Glomerular visceral epithelial cell (primary cell): ENCODE data around the gene CPVL.
"Not testable (repeated sequence)": the region's sequence is repeated elsewhere in the genome, so short reads cannot be mapped to it uniquely, and the experiment has no call there.

Source experiments
- DNase-seq: peaks from one replicate; pipeline ENCODE4 v3.0.0-alpha.2; 2016; ENCODE audit errors: extremely low spot score

CPVL gene

GRCh38 chr7:29120955-29121354, 25.4 kb downstream of the CPVL start:
- DNase-seq, result no peak

GRCh38 chr7:29119538-29119937, 26.8 kb downstream of the CPVL start:
- no peak for DNase-seq

DNA sequence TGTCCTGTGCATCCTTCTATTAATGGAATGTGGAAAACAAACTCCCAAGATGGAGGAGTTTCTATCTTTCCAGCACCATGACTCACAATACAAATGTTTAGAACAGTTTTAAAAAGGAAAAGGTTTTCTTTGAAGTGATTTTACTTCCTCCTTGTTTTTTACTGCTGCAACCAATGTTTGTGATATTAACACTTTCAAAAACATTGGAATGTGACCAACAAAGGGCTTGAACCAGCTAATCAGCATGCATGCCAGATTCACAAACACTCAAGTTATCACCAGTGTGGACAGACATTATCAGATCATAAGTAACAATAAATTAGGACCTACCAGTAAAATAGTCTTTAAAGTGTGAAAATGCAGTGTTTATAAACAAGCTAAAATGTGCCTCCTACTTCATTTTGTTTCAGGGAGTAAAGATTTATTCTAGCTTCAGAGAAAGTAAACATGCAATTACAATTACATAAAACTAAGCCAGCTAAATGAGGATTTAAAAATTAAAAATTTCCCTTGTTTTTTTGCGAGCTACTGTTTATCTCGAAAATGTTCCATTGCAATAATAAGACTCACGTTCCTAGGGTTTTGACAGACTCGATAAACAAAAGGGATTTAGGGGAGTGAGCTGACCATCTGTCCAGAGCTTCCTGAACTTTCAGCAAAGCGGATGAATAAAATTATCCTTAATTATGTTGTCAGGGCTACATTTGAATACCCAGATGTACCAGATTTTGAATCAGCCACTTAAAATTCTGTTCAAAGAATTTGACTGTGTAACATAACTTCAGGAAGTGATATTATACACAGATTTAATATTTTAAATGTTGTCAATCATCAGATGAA, 29.8 kb downstream of the CPVL start:
- DNase-seq, result no peak

- no peak for DNase-seq
These were observed 30.6 kb downstream of the CPVL start for GRCh38 chr7:29115753-29116152.

GRCh38 chr7:29115130-29115687, 31.1 kb downstream of the CPVL start:
- DNase-seq, result no peak

DNA sequence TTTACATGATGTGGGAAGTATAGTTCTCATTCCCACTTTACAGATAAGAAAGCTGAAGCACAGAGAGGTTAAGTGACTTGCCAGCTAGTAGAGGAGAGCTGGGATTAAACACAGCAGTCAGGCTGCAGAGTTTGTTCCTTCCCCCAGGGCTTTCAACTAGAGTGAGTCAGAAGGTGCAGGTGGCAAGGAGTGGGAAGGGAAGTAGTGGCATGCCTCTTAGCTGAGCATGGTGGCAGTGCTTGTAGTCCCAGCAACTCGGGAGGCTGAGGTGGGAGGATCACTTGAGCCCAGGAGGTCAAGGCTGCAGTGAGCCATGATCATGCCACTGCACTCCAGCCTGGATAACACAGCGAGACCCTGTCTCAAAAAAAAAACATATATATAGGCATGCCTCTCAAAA, 32.1 kb downstream of the CPVL start:
- not testable (repeated sequence) for DNase-seq

DNA sequence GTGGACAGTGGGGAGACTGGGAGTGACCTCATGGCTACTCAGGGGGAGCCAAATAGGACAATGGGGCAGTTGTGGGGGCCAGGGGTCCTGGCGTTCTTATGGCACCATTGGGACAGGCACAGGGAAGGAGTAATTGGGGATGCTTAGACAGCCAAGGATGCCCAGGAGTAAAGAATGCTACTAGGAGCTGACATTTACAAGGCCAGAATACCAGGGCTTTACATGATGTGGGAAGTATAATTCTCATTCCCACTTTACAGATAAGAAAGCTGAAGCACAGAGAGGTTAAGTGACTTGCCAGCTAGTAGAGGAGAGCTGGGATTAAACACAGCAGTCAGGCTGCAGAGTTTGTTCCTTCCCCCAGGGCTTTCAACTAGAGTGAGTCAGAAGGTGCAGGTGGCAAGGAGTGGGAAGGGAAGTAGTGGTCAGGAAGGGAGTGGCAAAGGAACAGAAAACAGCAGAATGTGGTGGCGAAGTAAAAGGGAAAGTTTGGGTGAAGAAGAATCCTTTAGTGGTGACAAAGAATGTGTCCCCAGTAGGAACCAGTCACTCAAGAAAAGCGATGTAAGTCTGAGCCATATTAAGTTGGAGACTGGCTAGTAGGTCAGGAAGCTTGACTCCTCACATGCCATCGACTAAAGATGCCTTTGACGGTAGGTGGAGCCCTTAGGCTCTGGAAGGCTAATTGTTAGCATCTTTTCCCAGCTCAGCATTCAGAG, 32.8 kb downstream of the CPVL start:
- no peak for DNase-seq

DNA sequence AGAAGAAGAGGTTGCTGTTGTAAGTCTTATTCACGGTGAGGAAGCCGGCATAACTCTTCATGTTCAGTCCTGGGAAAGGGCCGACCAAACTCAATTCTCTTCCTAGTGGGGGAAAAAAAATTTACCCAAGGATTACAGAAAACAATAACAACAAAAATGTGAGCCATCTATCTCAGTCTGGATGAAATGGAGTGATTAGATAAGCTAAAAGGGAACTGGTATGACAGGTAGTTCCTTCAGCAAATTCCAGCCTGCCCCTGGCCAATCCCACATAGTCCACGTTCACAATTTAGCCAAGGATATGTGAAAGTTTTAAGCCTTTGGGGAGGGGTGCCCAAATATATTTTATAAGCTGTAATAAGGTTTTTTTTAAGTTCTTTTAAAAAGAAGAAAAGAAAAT, 33.6 kb downstream of the CPVL start:
- no peak for DNase-seq

DNA sequence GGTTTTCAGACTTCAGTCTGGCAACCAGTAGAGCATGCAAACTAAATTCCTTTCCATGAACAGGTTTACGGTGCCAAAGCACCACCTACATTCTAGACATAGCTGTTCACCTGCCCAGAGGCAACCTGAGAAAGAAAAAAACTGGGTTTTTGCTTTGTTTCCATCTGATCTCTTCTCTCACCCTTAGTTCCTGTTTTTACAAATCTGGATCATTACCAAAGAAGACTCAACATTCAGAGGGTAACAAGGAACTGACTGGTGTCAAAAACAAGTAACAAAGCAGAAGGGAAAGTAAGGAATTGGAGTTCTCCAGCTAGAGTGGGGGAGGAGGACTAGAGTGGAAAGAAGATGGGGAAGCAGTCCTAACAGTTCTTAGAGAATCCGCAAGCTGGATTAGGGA, 36.4 kb downstream of the CPVL start:
- no peak for DNase-seq

- DNase-seq, result no peak
These were observed 37.0 kb downstream of the CPVL start for GRCh38 chr7:29109358-29109757.

- no peak for DNase-seq
These were observed 39.3 kb downstream of the CPVL start for GRCh38 chr7:29107056-29107455.

- no peak for DNase-seq
These were observed 39.7 kb downstream of the CPVL start for GRCh38 chr7:29106669-29106988.

GRCh38 chr7:29105752-29106668, 40.3 kb downstream of the CPVL start:
- DNase-seq, result peak; percentile 29

DNA sequence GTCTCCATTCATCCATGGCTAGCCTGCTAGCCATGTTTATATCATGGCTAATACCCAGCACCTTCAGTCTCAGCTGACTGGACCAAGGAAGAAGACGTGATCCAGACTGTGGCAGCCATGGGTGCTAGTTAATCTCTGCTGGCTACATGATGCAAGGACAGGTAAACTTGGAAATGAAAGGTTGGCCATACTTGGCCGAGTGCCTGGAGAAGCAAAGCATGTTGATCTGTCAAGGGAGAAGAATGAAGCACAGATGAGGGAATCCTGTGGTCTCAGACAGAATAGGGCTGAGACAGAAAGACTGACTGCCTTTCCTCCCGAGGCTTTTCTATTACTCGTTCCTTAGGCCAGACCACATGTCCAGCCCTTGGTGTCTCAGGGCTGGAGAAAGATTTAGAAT, 41.1 kb downstream of the CPVL start:
- DNase-seq, result no peak

DNA sequence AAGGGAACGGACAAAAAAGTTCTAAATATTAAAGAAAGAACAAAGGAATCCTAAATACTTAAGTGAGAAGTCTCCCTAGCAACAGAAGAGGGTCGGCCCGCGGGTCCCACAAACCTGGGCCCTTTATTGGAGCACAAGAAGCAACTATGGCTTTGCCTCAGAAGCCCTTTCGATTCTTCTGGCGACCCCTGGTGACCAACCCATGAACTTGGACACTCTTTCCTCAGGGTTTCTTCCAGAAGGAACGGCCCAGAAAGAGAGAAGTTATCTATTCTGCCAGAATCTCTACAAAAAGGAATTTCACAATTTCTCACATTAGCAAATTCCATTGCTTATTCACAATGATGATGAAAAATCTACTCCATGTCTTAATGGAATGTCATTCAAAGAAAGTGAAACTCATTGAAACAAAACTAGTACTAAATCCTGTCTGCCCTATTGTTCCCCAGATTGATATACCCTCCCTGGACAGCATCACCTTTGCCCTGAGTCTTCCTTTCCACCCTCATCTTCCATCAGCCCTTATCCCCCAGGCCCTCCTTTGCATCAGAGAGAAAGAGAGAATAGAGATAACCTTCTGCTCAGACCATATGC, 43.7 kb downstream of the CPVL start:
- peak; percentile 30 for DNase-seq

DNA sequence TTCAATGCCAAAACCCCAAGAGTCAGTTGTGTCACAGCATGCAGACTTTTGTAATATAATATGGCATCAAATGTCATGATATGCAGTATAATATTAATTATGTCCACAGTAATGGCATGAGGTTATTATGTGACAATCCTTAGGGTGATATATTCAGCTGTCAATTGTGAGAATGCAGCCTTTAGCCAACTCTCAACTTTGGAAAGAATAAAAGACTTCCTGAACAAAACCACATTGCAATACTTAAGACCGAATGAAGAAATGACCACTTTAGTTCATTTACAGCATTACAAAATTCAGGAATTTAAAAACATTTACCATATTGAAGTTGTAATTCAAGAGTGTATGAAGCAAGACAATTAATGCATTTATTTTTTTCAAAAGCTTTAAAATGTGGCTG, 45.4 kb downstream of the CPVL start:
- no peak for DNase-seq

DNA sequence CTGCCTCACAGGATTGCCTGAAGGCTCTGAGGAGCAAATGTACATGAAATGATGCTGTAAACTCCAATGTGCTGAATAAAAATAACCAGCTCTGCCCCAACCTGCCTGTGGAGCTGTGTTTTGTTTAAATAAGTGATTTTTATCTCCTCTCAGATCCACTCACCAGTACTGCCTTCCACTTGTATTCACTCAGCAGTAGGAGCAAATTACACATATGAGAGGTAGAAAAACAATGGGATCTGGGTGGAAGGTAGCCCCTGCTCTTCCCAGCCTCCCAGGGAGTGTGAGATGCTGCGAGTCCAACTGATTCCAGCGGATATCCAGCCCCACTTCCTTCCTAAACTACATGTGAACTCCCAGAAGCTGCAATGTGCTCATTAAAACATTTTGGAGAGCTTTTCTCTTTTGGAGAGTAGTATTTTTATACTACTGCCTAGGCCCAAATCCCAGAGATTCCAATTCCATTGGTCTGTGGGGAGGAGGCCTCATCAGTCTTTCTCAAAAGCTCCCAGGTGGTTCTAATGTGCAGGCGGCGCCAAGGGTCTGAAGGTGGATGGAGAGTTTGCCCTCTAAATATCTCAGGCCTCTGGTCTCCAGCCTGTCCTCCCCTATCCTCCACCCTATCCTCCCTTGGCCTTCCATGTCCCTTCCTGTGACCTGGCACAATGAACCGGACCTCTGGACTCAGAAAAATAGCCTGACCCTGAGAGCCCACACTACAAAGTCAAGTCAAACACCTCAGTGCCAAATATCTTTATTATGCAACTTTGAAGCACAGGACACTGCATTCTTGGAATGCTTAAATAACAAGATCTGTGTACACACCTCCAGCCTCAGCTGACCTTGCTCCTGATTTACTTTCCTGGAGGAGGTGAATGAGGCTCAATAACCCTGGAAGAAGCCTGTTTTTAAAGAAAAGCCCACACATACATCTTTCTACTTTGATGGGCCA, 46.2 kb downstream of the CPVL start:
- DNase-seq, result no peak

DNA sequence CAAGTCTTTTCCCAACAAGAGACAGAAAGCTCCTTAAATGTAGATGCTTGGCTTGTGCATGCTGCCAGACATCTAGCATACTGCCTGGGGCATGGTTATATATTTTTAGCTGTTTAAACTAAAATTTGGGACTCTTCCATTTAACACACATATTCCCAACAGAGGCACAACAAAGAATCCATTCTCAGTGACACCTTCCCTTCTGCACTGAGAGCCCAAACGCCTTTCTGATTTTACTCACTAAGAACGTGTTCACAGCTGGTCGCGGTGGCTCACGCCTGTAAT, 49.9 kb downstream of the CPVL start:
- no peak for DNase-seq

DNA sequence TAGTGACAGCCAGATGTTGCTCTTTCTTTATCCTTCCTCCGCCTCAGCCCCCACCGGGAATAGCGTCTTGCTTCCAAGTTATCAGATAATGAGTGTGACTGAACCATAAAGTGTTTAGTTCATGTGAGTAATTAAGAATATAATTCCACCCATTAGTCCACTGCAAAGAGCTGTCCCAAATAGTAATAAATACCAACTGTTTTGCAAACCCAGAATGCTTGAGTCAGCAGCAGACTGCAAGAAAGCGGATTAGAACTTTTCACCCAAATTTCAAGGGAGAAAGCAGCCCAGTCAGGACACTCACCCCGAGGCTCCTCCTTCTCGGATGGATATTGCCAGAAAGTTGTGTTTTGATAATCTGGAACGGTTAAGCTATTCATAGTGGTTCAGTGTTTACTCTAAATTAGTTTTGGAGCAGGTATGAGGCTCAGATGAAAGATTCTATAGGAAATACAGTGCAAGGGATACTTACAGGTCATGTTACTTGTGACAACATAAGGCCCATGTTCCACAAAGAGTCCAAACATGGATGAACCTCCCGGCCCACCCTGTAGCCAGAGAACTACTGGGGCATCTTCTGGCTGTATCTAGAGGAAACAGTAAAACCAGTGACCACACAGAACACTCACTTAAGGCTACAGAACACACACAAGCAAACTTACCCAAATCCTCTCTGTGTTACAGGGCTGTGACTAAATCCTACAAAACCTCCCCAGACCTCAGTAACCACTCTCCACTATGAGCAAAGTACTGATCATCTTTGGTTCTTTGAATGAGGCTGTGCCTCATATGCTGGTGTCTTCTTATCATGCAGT, 50.5 kb downstream of the CPVL start:
- DNase-seq, result no peak

DNA sequence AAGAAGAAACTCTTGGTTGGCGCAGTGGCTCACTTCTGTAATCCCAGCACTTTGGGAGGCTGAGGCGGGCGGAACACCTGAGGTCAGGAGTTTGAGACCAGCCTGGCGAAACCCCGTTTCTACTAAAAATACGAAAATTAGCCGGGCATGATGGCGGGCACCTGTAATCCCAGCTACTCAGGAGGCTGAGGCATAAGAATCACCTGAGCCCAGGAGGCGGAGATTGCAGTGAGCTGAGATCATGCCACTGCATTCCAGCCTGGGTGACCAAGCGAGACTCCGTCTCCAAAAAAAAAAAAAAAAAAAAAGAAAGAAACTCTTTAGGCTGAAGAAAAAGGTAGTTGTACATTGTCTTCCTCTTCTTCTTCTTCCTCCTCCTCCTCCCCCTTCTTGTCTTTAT, 53.2 kb downstream of the CPVL start:
- not testable (repeated sequence) for DNase-seq
